Activated CD4-positive, alpha-beta T cell treated with anti-CD3 and anti-CD28 coated beads, Interleukin-2, amount 10 ng/mL, durations not matched to agents 24 days and 14 days (primary cell): ENCODE results near the gene CDKN2C. TPM values are rescaled to one million over a fixed set of nuclear protein-coding genes. Genes with fewer than 3 reads are reported as not detected.
"Not testable (repeated sequence)": the region's sequence is repeated elsewhere in the genome, so short reads cannot be mapped to it uniquely, and the experiment has no call there.

Experiments used
- DNase-seq: peaks from one replicate; pipeline ENCODE4 v3.0.0; 2022
- H3K27ac Mint-ChIP-seq: one replicate; pipeline ENCODE4 v1.8.0; 2022; ENCODE audit warnings: mild to moderate bottlenecking, mixed read lengths
- H3K27me3 Mint-ChIP-seq: one replicate; pipeline ENCODE4 v1.8.0; 2022; ENCODE audit warnings: mixed read lengths
- H3K36me3 Mint-ChIP-seq: one replicate; pipeline ENCODE4 v1.8.0; 2022; ENCODE audit warnings: low read depth, mild to moderate bottlenecking, mixed read lengths
- H3K4me1 Mint-ChIP-seq: one replicate; pipeline ENCODE4 v1.8.0; 2021; ENCODE audit warnings: mixed read lengths
- H3K4me3 Mint-ChIP-seq: one replicate; pipeline ENCODE4 v1.8.0; 2022; ENCODE audit warnings: mild to moderate bottlenecking, moderate library complexity, mixed read lengths
- H3K9me3 Mint-ChIP-seq: one replicate; pipeline ENCODE4 v1.8.0; 2021; ENCODE audit warnings: mixed read lengths
- intact Hi-C: fragments of 100-400 bp; cut with micrococcal nuclease; formaldehyde crosslinking; loops from one replicate; pipeline ENCODE4 v1.15.1; 2023
- total RNA-seq: library from RNA; stranded (reverse); gene quantifications from 2 replicates; pipeline ENCODE4 v1.2.3, GENCODE V29; 2022

The CDKN2C gene
- total RNA-seq: 12.8 and 13.7 TPM in 2 replicates

GRCh38 chr1:50969611-50970508, at the start of gene CDKN2C:
Gene CDKN2C (plus strand): TSS chr1:50970245. CDS start chr1:50970369, 124 bp downstream.
- peak within 1 kb of the TSS; percentile 89 for H3K4me3 Mint-ChIP-seq
- H3K36me3 Mint-ChIP-seq: peaks cover 20% of the 10 kb centered on the region
- no peaks in the 10 kb centered on the region for H3K9me3 Mint-ChIP-seq
- peaks cover 9% of the 10 kb centered on the region for H3K27me3 Mint-ChIP-seq
- DNase-seq: peak; percentile 88
- H3K4me1 Mint-ChIP-seq: peaks cover 25% of the 10 kb centered on the region
- peak within 1 kb of the TSS; percentile 98 for H3K27ac Mint-ChIP-seq
- intact Hi-C loops: loop anchor here (1.0 to 10.0 kb wide), 6 partner anchors 7 to 907 kb away; partner anchors contain the start of genes EPS15 and NRDC

DNA sequence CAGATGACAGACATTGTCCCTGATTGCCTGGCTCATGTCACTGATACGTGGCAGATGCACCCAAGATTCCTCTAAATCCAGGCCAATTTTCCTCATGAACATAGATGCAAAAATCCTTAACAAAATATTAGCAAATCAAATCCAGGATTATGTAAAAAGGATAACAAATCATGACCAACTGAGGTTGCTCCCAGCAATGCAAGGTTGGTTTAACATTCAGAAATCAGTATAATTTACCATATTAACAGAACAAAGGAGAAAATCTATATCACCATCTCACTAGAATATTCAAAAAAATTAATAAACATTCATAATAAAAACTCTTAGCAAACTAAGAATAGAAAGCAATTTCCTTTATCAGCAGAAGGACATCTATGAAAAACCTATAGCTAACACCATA, 49.6 kb upstream of the CDKN2C start:
- peaks cover 12% of the 10 kb centered on the region for H3K9me3 Mint-ChIP-seq
- no peak overlapping the region for H3K4me3 Mint-ChIP-seq
- H3K27ac Mint-ChIP-seq: no peak overlapping the region
- peaks cover 18% of the 10 kb centered on the region for H3K36me3 Mint-ChIP-seq
- intact Hi-C loops: no loop called here
- no peaks in the 10 kb centered on the region for H3K4me1 Mint-ChIP-seq
- no peaks in the 10 kb centered on the region for H3K27me3 Mint-ChIP-seq
- DNase-seq: no peak

GRCh38 chr1:50921029-50921428, 49.0 kb upstream of the CDKN2C start:
- peaks cover 13% of the 10 kb centered on the region for H3K9me3 Mint-ChIP-seq
- no peak for DNase-seq
- no peaks in the 10 kb centered on the region for H3K27me3 Mint-ChIP-seq
- H3K4me3 Mint-ChIP-seq: no peak overlapping the region
- H3K27ac Mint-ChIP-seq: no peak overlapping the region
- no peaks in the 10 kb centered on the region for H3K4me1 Mint-ChIP-seq
- peaks cover 19% of the 10 kb centered on the region for H3K36me3 Mint-ChIP-seq
- intact Hi-C loops: no loop called here

DNA sequence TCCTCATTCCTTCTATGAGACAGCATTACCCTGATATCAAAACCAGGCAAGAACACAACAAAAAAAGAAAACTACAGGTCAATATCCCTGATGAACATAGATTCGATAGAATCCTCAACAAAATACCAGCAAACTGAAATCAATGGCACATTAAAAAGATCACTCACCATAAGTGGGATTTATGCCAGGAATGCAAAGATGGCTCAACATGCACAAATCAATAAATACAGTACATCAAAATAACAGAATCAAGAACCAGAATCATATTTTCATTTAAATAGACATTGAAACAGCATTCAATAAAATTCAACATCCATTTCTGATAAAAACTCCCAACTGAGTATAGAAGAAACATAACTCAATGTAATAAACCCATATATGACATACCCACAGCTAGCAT, 46.5 kb upstream of the CDKN2C start:
- no peak for DNase-seq
- H3K27me3 Mint-ChIP-seq: no peaks in the 10 kb centered on the region
- intact Hi-C loops: no loop called here
- H3K9me3 Mint-ChIP-seq: peaks cover 13% of the 10 kb centered on the region
- H3K4me3 Mint-ChIP-seq: no peak overlapping the region
- no peaks in the 10 kb centered on the region for H3K4me1 Mint-ChIP-seq
- H3K27ac Mint-ChIP-seq: no peak overlapping the region
- H3K36me3 Mint-ChIP-seq: peaks cover 19% of the 10 kb centered on the region

- H3K9me3 Mint-ChIP-seq: peaks cover 4% of the 10 kb centered on the region
- H3K36me3 Mint-ChIP-seq: peaks cover 1% of the 10 kb centered on the region
- intact Hi-C loops: loop anchor here (1.0 kb wide), 1 partner anchor 260 kb away; no protein-coding TSS in a partner anchor
- DNase-seq: no peak
- no peak overlapping the region for H3K4me3 Mint-ChIP-seq
- no peak overlapping the region for H3K27ac Mint-ChIP-seq
- no peaks in the 10 kb centered on the region for H3K27me3 Mint-ChIP-seq
- H3K4me1 Mint-ChIP-seq: peaks cover 17% of the 10 kb centered on the region
Measured at GRCh38 chr1:50929376-50929958, 40.6 kb upstream of the CDKN2C start.

- peaks cover 1% of the 10 kb centered on the region for H3K36me3 Mint-ChIP-seq
- intact Hi-C loops: loop anchor here (2.0 kb wide), 2 partner anchors 29 to 39 kb away; no protein-coding TSS in a partner anchor
- H3K4me1 Mint-ChIP-seq: peaks cover 17% of the 10 kb centered on the region
- no peaks in the 10 kb centered on the region for H3K27me3 Mint-ChIP-seq
- no peak overlapping the region for H3K4me3 Mint-ChIP-seq
- no peak for DNase-seq
- peaks cover 3% of the 10 kb centered on the region for H3K9me3 Mint-ChIP-seq
- peak overlapping the region; percentile 15 for H3K27ac Mint-ChIP-seq
Measured at GRCh38 chr1:50930193-50930592, 39.9 kb upstream of the CDKN2C start.

DNA sequence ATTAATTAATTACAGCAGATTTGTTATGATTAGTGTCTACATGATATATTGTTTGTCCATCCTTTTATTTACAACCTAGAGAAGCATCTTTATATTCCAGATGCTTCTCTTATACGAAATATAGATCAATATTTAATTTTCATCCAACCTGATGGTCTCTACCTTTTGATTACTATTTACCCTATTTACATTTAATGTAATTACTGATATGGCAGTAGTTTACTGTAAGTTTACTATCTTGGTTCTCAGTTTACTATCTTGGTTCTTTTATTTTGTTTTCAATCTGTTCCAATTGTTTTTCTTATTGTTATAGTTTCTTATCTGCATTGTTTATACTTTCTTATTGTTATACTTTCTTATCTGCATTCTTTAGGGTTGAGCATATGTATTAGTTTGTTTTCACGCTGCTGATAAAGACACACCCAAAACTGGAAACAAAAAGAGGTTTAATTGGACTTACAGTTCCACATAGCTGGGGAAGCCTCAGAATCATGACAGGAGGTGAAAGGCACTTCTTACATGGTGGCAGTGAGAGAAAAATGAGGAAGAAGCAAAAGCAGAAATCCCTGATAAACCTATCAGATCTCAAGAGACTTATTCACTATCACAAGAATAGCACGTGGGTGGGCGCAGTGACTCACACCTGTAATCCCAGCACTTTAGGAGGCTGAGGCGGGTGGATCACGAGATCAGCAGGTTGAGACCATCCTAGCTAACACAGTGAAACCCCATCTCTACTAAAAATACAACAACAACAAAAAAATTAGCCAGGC, 38.9 kb upstream of the CDKN2C start:
- H3K4me3 Mint-ChIP-seq: no peak overlapping the region
- H3K27ac Mint-ChIP-seq: no peak overlapping the region
- H3K4me1 Mint-ChIP-seq: peaks cover 17% of the 10 kb centered on the region
- no peaks in the 10 kb centered on the region for H3K36me3 Mint-ChIP-seq
- intact Hi-C loops: loop anchor here (2.0 kb wide), 2 partner anchors 28 to 38 kb away; no protein-coding TSS in a partner anchor
- no peak for DNase-seq
- no peaks in the 10 kb centered on the region for H3K9me3 Mint-ChIP-seq
- no peaks in the 10 kb centered on the region for H3K27me3 Mint-ChIP-seq

DNA sequence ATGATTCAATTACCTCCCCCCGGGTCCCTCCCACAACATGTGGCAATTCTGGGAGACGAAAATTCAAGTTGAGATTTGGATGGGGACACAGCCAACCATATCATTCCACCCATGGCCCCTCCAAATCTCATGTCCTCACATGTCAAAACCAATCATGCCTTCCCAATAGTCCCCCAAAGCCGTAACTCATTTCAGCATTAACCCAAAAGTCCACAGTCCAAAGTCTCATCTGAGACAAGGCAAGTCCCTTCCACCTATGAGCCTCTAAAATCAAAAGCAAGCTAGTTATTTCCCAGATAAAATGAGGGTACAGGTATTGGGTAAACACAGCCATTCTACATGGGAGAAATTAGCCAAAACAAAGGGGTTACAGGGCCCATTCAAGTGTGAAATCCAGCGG, 38.0 kb upstream of the CDKN2C start:
- intact Hi-C loops, H3K9me3 Mint-ChIP-seq, H3K36me3 Mint-ChIP-seq, H3K27me3 Mint-ChIP-seq, H3K27ac Mint-ChIP-seq, H3K4me3 Mint-ChIP-seq, DNase-seq: not testable (repeated sequence)
- H3K4me1 Mint-ChIP-seq: peaks cover 17% of the 10 kb centered on the region

GRCh38 chr1:50933770-50934169, 36.3 kb upstream of the CDKN2C start:
- H3K9me3 Mint-ChIP-seq, intact Hi-C loops, H3K4me3 Mint-ChIP-seq, H3K27ac Mint-ChIP-seq, H3K36me3 Mint-ChIP-seq, H3K27me3 Mint-ChIP-seq, DNase-seq: not testable (repeated sequence)
- H3K4me1 Mint-ChIP-seq: peaks cover 17% of the 10 kb centered on the region

GRCh38 chr1:50934838-50935237, 35.2 kb upstream of the CDKN2C start:
- H3K27ac Mint-ChIP-seq: no peak overlapping the region
- peaks cover 16% of the 10 kb centered on the region for H3K4me1 Mint-ChIP-seq
- no peak for DNase-seq
- H3K9me3 Mint-ChIP-seq: no peaks in the 10 kb centered on the region
- no peaks in the 10 kb centered on the region for H3K27me3 Mint-ChIP-seq
- H3K4me3 Mint-ChIP-seq: no peak overlapping the region
- intact Hi-C loops: no loop called here
- no peaks in the 10 kb centered on the region for H3K36me3 Mint-ChIP-seq

- H3K36me3 Mint-ChIP-seq, intact Hi-C loops, H3K27ac Mint-ChIP-seq, H3K27me3 Mint-ChIP-seq, H3K9me3 Mint-ChIP-seq, H3K4me3 Mint-ChIP-seq: not testable (repeated sequence)
- H3K4me1 Mint-ChIP-seq: peaks cover 12% of the 10 kb centered on the region
- DNase-seq: peak; percentile 27
Measured at GRCh38 chr1:50935276-50935675, 34.8 kb upstream of the CDKN2C start.

DNA sequence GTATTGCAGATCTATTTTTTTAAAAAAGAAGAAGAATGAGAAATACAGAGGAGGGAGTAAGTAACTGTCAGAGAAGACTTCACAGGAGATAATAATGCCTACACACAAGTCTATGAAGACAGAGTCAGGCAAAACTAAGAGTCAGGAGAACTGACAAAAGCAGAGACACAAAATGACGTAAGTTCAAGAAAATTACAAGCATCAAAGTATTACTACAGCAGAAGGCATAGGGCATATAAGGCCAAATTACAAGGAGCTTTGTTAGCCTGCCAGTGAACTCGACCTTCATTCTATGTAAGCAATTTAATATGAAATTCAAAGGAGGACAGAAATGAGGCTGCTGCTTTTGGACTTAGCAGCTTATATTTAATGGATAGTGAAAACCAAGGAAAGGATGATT, 33.7 kb upstream of the CDKN2C start:
- intact Hi-C loops: no loop called here
- Mint-ChIP-seq H3K4me3 (no peak overlapping the region), H3K4me1 (peaks cover 5% of the 10 kb centered on the region), H3K36me3 (peaks cover 2% of the 10 kb centered on the region), H3K27me3 (no peaks in the 10 kb centered on the region), H3K9me3 (no peaks in the 10 kb centered on the region), H3K27ac (no peak overlapping the region)
- DNase-seq: no peak

- Mint-ChIP-seq H3K36me3 (peaks cover 6% of the 10 kb centered on the region), H3K4me3 (no peak overlapping the region), H3K9me3 (no peaks in the 10 kb centered on the region), H3K27me3 (no peaks in the 10 kb centered on the region), H3K4me1 (no peaks in the 10 kb centered on the region), H3K27ac (no peak overlapping the region)
- DNase-seq: no peak
- intact Hi-C loops: no loop called here
Measured at GRCh38 chr1:50940291-50940690, 29.8 kb upstream of the CDKN2C start.

DNA sequence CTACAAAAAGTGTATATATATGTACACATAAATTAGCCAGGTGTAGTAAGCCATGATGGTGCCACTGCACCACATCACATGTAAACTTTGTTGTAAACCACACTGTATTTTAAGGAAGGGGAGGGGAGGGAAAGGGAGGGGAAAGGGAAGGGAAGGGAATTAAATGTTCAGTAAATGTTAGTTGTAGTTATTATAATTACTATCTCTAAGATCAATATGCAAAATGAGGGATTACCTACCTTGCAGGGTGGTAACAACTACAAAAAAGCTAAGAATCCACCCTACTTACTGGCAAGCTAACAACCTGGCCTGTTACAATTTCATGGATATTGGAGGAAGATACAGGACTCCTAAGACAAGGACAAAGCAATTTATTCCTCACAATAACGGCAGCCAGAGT, 27.7 kb upstream of the CDKN2C start:
- no peaks in the 10 kb centered on the region for H3K27me3 Mint-ChIP-seq
- H3K36me3 Mint-ChIP-seq: peaks cover 6% of the 10 kb centered on the region
- no peak overlapping the region for H3K4me3 Mint-ChIP-seq
- H3K4me1 Mint-ChIP-seq: peaks cover 2% of the 10 kb centered on the region
- intact Hi-C loops: no loop called here
- H3K9me3 Mint-ChIP-seq: no peaks in the 10 kb centered on the region
- no peak for DNase-seq
- no peak overlapping the region for H3K27ac Mint-ChIP-seq
